SIG-M5 treated with dmso at 0.1 percent for 504 hours (cell line): ENCODE data around the gene ATP2B2.

Experiments
- DNase-seq: peaks from one replicate; lab custom pipeline; 2025; ENCODE audit not compliant: unreplicated experiment; lab: John Stamatoyannopoulos, UW

ATP2B2 gene

DNA sequence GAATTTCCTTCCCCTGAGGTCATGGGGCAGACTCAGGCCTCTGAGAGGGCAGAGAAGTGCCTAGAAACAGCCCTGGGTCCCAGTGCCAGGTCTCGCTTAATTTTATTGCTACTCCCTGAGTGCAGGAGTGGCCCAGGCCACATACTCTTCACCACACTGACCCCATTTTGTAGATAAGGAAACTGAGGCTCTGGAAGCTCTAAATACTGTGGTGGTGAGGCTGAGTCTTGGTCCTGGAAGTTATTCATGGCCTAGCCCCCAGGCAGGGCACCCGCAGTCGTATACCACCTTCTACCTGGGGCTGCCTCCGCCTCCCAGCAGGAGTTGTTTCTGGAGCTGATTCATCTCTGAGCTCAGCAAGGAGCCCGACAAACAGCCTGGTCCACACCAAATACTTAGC, 9.8 kb downstream of the ATP2B2 start:
- DNase-seq = no peak

DNA sequence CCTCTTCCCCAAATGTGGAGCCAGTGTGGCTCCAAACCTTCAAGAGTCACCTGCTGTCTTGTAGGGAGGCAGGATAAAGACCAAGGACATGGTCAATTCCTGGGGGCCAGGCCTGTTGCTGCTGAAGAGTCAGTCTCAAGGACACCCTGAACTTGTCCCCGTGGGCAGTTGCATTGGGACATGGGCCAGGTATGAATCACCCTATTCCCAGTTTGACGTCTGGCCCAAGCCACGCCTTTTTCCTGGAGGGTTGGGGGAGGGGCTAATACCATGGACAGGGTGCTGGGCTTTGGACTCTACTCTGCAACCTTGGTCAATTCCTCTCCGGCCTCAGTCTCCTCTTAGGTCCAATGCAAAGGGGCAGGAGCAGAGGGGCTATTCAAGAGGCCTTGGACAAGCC, 10.4 kb downstream of the ATP2B2 start:
- DNase-seq = no peak

DNA sequence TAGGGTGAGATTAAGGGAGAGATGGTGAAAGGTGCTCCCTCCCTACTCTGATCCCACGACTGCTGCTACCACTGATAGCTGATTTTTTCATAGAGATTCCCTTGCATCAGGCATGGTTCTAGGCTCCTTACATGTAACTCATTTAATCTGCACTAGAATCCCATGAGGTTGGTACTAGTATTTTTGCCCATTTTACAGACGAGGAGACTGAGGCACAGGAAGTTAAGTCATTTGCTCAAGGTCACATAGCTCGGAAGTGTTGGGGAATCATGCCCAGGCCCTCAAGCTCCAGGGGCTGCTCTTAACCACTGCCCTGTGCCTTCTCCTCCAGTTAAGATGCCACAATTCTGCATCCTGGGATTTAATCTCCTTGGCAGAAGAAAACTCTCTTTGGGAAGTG, 11.2 kb downstream of the ATP2B2 start:
- DNase-seq = no peak

DNA sequence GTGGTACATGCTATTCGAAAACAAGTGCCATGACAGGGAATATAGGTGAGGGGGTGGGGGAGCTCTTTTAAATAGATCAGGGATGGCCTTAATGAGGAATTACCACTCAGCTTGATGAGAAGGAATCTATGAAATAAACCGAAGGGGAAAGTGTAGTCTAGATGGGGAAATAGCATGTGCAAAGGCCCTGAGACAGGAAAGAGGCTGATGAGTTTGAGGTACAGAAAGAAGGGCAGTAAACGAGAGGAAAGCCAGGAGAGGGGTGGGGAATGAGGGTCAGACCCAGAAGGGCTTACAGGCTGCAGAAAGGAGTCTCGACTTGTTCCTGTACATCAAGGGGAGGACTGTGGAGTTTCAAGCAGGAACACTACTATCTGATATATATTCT, 12.2 kb downstream of the ATP2B2 start:
- no peak for DNase-seq

DNA sequence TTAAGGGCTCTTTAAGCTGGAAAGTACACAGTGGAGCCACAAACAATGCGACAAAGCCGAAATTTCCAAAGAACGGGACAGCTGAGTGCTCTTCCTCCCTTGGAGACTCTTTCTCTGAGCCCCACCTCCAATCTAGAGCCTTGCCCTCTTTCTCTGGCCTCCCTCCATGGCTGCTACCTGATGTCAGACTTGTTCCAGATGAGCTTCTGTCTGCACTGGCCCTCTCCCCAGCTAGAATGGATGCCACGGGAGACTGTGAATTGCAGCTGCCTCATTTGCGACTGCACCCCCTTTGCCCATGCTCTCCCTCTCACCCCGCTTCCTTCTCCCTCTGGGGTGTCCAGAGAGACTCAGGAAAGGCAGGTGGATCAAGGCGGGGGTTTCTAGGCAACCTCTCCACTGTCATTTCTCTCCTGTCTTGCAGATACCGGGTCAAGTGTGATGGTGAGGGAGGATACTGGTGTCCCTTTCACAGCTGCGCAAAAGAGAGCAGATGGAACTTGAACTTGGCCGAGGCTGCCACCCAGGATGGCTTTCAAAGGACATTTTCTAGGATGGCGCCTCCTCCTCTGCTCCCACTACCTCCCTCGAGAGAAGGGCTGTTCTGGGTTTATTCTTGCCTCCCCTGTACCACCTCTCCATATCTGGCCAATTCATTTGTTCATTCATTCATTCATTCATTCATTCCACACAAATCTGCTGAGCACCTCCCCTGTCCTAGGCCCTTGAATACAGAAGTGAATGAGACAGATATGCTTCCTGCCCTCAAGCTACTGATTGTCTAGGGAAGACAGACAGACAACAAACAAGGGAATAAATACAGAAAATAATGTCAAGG, 12.8 kb downstream of the ATP2B2 start:
- no peak for DNase-seq

DNA sequence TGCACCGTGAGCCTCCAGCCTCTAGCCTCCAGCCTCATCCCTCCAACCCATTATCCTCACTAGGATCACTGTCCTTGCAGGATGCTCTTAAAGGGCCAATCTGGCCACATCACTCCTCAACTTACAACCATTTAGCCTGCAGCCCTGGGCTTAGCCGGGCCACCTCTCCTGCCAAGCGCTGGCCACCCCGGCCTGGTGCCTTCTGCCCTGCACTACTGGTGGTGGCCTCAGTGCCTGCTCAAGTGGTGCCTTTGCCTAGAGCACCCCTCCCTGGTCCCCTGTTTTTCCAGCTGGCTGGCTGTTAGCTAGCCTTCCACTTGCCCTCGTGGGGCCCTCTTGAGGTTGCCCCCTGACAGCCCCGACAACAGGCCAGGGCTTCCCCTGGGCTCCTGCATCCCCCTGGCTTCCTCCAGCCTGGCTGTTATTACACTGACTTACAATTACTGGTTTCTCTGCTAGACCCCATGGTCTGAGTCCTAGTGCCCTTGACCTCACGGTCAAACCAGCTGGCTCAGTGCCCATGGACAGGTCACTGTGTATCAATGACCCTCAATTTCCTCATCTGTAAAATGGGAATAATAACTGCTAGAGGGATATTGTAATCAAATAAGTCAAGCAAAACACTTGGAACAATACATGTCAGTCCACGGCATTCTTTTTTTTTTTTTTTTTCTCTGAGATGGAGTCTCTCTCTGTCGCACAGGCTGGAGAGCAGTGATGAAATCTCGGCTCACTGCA, 15.5 kb downstream of the ATP2B2 start:
- no peak for DNase-seq

DNA sequence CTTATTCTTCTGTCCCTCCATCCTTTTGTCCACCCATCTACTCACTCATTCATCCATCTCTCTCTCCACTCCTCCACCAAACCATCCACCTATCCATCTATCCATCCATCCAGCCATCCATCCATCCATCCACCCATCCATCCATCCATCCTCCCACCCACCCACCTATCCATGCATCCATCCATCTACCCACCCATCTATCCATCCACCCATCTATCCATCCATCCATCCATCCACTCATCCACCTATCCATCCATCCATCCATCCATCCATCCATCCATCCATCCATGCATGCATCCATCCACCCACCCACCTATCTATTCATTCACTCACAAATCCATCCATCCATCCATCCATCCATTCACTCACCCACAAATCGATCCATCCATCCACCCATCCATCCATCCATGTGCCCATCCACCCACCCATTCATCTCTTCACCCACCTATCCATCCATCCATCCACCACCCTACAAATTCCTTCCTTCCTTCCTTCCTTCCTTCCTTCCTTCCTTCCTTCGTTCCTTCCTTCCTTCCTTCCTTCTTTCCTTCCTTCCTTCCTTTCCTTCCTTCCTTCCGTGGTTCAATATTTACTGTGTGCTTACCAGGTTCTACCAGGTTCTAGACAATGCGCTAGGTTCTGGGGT, 17.3 kb downstream of the ATP2B2 start:
- no peak for DNase-seq

DNA sequence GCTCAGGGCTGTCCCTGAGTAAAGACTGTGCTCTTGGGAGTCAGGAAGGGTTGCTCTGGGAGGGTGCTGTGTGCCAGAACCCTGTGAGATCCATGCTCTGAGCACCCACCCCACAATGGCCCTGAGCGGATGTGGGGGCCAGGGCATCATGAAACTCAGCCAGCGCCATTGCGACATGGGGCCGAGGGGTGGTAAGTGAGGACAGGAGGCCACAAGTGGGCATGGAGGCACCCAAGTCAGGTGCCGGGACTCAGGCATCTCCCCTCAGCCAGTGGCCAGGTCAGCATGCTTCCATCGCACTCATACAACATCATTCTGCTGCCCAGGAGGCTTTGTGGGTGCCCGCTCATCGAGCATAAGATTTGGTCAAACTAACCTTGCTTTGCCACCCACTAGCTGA, 19.6 kb downstream of the ATP2B2 start:
- no peak for DNase-seq

DNA sequence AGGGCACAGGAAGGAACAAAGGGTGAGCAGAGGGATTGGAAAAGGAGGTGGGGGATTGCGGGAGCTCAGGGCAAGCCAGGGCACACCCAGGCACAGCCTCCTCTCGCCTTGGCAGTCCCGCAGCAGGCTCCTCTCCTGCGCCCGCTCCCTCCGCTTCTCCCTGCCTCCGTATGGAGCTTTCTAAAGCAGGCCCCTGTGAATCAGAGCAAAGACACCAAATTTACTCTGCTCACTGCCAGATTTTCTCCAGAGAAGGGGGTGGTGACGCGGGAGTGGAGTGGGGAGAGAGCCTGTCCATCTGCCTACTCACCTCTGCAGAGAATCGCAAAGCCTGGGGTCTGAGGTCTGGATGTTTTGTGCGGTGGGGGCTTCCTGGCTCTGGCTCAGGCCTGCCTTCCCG, 20.0 kb downstream of the ATP2B2 start:
- no peak for DNase-seq

DNA sequence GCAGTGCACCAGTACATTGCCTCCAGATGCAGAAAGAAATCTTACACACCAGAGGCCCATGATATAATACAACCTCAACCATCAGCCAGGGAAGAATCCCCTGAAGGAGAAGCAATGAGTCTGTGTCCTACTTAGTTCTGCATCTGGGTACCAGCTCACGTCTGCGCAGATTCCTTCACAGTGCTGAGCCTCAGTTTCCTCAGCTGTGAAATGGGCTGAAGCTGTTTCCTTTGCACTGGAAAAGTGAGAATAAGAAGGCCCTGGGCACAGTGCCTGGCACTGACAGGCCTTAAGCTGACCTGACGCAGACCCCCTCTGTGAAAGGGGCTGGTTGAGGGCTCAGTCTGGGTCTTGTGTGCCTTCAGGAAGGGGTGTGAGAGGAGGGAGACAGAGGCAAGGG, 20.7 kb downstream of the ATP2B2 start:
- DNase-seq = no peak

DNA sequence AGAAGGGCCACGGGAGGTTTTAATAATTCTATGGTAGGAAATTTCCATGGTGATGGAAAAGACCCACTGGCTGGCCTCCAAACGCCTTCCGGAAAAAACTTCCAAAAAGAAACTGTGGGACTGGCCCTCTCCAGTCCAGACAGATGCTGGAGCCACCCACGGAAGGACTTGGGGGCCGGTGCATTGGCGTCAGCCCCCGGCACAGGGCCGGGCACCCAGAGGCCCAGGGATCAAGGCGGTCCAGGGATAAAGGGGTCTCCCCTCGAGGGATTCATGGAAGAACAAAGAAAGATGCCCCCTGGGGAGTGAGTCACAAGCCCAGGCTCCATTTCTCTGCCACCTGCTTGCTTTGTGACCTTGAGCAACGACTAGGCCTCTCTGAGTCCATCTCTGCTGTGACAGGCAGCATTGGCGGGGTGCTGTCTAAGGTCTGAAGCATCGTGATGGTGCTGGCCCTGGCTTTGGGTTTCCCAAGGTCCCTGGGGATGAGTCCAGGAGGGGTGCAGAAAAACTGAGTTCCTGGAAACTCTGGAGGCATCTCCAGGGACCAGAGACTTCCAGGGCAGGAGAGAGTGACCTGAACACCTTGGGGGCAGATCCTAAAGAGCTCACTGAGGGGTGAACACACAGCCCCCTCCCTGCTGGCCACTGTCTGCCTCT, 21.6 kb downstream of the ATP2B2 start:
- no peak for DNase-seq

DNA sequence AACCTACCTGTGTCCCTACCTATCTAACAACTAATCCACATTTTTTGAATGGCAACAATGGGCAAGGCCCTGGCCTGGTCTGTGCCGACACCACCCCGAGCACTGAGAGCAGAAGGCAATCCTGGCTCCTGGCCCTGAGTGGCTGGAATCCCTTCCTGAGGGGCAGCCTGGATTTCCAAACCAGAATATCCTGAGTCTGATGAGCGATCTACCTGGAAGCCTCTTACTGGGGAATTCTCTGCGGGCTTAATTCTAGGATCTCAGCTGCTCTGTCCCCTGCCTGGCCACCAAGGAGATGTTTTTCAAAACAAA, 22.1 kb downstream of the ATP2B2 start:
- no peak for DNase-seq

DNA sequence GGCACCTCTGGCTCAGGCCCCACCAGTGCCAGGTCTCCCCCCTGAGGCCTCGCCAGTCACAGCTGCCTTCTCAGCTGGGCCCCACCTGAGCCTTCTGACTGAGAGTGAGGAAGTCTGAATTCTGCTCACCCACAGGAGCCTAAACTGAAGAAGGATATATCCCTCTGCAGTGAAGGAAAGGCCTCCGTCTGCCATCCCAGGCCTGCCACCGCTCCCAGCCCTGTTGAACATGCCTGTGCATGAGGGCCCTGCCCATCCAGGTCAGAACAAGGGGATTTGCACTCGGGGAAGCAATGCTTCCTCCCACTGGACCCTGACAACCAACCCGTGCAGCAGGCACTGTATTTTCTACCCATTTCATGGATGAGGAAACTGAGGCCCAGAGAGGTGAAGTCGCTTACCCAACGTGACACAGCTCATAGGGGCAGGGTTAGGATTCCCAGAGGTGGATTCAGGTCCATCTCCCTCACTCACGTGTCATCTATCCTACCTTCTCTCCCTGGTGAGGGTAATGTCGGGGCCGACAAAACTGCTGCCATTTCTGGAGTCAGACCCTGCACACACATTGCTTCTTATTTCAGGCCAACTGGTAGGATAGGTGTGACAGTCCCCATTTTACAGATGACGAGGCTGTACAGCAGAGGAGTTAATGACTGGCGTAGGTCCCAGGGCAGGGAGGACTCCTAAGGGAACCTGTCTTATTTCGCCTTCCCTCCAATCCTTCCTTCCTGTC, 22.6 kb downstream of the ATP2B2 start:
- DNase-seq = no peak

DNA sequence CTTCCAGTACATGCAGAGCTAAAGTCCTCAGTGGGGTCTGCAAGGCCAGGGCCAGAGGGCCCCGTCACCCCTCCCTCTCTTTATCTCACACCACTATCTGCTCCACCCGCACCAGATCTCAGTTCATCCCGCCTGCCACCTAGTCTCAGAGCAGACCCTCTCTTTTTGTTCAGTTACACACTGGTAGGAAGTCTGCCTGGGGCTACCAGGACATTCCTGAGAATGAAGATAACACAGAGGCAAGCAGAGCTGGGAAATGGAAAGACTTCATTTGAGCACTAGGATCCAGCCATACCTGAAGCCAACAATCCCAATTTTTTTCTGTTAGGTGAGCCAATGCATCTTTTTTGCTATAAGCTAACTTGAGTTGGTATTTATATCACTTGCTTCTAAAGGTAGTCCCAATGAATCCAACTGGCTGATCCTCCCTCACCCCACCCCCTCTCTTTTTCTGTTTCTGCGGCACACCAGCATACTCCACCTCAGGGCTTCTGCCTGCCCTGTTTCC, 24.5 kb downstream of the ATP2B2 start:
- DNase-seq = no peak

DNA sequence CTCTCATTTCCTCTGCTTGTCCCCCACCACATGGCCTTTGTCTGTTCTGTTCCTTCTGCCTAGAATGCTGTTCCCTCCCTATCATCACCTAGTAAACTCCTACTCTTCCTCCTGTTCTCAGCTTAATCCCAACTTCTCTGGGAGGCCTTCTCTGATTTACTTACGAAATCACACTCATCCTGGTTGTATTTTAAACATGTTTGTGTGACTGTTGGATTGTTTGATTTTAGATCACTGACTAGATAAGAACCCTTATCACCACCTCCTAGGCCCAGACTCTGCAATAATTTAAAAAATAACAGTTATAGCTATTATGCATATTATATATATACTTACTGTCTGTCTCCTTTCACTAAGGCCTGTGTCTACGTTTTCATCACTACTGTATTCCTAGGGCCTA, 26.1 kb downstream of the ATP2B2 start:
- no peak for DNase-seq

DNA sequence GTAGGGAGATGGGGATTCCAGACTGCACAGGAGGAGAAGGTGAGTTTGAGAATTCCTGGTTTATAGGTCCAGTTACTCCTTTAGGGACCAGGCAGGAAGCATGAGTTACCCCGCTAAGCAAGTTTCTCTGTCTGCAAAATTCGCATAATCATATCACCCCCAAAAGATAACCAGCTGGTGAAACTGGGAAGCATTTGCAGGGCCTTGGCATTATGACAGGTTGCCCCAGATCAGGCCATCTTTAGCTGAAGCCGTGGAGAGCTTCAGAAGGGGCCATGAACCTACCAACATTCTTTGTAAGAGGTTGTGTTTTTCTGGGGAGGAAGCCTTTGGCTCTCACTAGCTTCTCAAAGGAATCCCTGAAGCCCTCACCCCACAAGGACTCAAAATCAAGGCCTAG, 29.4 kb downstream of the ATP2B2 start:
- no peak for DNase-seq

DNA sequence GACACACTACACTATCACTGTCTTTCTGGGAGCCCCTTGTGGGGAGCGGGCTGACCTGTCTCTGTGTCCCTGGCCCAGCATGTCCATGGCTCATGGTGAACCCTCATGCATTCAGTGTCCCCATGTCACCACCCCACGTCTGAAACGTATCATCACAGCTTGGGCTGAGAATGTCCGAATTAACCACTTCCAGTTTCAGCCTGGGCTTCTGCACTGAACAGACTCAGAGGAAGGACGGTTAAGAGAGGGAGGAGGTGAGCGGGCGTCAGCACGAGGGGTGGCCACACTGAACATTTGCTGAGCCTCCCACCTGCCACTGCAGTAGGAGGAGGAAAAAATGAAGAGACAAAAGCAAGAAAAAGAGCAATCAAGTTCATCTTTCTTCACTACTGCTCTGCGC, 30.5 kb downstream of the ATP2B2 start:
- no peak for DNase-seq

DNA sequence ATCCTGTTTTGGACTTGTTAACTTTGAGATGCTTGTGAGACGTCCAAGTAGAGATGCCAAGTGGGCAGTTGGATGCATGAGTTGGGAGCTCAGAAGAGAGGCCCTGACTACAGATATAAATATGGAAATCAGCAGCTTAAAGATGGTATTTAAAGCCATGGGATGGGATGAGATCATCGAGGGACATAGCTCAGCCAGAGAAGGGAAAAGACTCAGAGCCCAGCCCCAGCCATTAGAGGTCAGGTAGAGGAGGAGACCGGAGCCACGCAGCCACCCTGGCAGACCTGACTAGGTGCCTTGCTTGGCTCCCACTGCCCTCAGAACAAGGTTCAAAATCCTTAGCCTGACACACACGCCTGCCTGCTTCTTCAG, 31.1 kb downstream of the ATP2B2 start:
- DNase-seq = no peak

DNA sequence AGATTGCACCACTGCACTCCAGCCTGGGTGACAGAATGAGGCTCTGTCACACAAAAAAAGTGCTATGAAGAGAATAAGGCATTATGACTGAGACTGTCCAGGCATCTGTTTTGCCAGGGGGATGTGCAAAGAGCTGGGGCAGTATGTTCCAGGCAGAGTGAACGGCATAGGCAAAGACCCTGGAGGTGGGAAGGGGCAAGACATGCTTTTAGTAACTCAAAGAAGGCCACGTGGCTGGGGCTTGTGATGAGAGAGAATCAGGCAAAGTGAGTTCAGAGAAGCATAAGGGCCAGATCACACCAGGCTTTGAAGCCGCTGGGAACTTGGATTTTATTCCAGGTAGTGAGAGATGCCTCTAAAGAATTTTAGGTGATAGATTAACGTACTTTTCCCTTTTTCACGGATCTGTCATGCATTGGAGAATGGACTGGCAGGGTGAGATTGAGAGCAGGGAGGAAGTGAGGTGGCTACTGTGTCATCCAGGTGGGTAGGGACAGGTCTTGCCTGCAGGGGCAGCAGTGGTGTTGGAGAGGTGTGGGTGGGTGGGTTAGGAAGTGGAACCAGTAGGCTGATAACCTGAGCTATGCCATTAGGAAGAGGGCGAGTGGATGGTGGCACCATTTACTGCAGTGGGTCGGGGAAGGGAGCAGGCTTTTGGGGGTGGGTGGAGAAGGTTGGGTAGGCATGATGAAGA, 31.7 kb downstream of the ATP2B2 start:
- no peak for DNase-seq

DNA sequence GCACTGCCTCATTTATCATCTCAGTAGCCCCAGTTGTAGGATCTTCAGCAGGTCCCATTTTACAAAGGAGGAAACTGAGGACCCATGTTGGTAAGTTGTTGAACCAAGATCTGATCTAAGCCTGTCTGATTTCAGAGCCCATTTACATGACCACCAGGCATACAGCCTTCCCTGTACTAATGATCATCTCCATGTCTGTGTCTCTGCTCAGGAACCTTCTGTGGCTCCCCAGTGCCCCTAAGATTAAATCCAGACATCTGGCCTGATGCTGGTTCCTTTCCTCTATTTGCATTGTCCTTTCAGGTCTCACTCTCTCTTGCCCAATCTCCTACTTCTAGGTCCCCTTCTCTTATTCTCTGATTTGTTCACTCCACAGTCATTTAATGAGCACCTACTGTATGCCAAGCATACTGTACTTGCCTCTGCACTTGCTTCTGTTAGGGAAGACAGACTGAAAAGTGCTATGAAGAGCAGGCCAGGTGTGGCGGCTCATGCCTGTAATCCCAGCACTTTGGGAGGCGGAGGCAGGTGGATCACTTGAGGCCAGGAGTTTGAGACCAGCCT, 32.4 kb downstream of the ATP2B2 start:
- no peak for DNase-seq
